Keratinocyte (primary cell): ENCODE data around the gene XPNPEP2. TPM values are rescaled to one million over a fixed set of nuclear protein-coding genes. Genes with fewer than 3 reads are reported as not detected.
A peak's percentile ranks its signal among the peaks of the same experiment; 100 is the strongest.

ENCODE experiments used
- DNase-seq: peaks from one replicate; pipeline ENCODE4 v3.0.0-alpha.2; 2011; ENCODE audit warnings: low read depth, missing footprints, low spot score
- FAIRE-seq: peaks from 2 replicates; lab custom pipeline; 2011; peaks lifted over from hg19 to GRCh38; lab: Jason Lieb, UNC
- H2AFZ ChIP-seq: 2 replicates; pipeline ENCODE4 v1.6.0; 2012; ENCODE audit warnings: low read length, control low read depth, inconsistent platforms; ENCODE audit not compliant: control insufficient read depth
- H3K27ac ChIP-seq: 2 replicates; pipeline ENCODE4 v1.5.1; 2011; ENCODE audit warnings: low read length; ENCODE audit not compliant: control insufficient read depth, insufficient read depth
- H3K27me3 ChIP-seq: 3 replicates; pipeline ENCODE4 v1.6.0; 2011; ENCODE audit warnings: low read length; ENCODE audit not compliant: control insufficient read depth, insufficient read depth; ENCODE audit errors: extremely low read depth
- H3K36me3 ChIP-seq, 2 experiments: 2 replicates in 1 of 2; 3 replicates in 1 of 2; pipeline ENCODE4 v1.5.1; 2011; ENCODE audit warnings: low read length in 2 of 2, mild to moderate bottlenecking in 1 of 2; ENCODE audit not compliant: control insufficient read depth in 2 of 2, insufficient read depth in 2 of 2; ENCODE audit errors: extremely low read depth in 1 of 2
- H3K4me1 ChIP-seq: 3 replicates; pipeline ENCODE4 v1.5.1; 2011; ENCODE audit warnings: low read length; ENCODE audit not compliant: control insufficient read depth, insufficient read depth; ENCODE audit errors: extremely low read depth
- H3K4me2 ChIP-seq: 3 replicates; pipeline ENCODE4 v1.6.0; 2011; ENCODE audit warnings: low read depth, low read length; ENCODE audit not compliant: control insufficient read depth, insufficient read depth; ENCODE audit errors: extremely low read depth
- H3K4me3 ChIP-seq, 3 experiments: fragments of 200-600 bp in 1 of 3; sonication (generic) in 1 of 3; 2 replicates in 2 of 3; 3 replicates in 1 of 3; pipeline ENCODE4 v1.5.1; 2011 to 2016; ENCODE audit warnings: low read length in 3 of 3, mild to moderate bottlenecking in 3 of 3, control low read depth in 2 of 3, inconsistent platforms in 1 of 3, low read depth in 1 of 3, mixed read lengths in 1 of 3, mixed run types in 1 of 3, moderate library complexity in 1 of 3; ENCODE audit not compliant: control insufficient read depth in 2 of 3, insufficient read depth in 2 of 3; ENCODE audit errors: extremely low read depth in 1 of 3
- H3K79me2 ChIP-seq: 2 replicates; pipeline ENCODE4 v1.6.0; 2012; ENCODE audit warnings: low read length; ENCODE audit not compliant: control insufficient read depth, insufficient read depth
- H3K9ac ChIP-seq: 3 replicates; pipeline ENCODE4 v1.6.0; 2011; ENCODE audit warnings: low read length; ENCODE audit not compliant: control insufficient read depth, insufficient read depth; ENCODE audit errors: extremely low read depth
- H3K9me1 ChIP-seq: 3 replicates; pipeline ENCODE4 v1.6.0; 2011; ENCODE audit warnings: low read length; ENCODE audit not compliant: control insufficient read depth, insufficient read depth; ENCODE audit errors: extremely low read depth
- H3K9me3 ChIP-seq: 2 replicates; pipeline ENCODE4 v1.5.1; 2012; ENCODE audit warnings: low read depth, low read length; ENCODE audit not compliant: control insufficient read depth
- H4K20me1 ChIP-seq: 3 replicates; pipeline ENCODE4 v1.6.0; 2011; ENCODE audit warnings: low read length; ENCODE audit not compliant: control insufficient read depth, insufficient read depth; ENCODE audit errors: extremely low read depth
- CTCF ChIP-seq, 3 experiments: IDR thresholded peaks in 1 of 3; conservative IDR thresholded peaks in 1 of 3; optimal IDR thresholded peaks in 1 of 3; 2 replicates in 2 of 3; 3 replicates in 1 of 3; pipeline versions ENCODE3 to v1.5.1; 2011; ENCODE audit warnings: low read length in 3 of 3, mild to moderate bottlenecking in 3 of 3, moderate library complexity in 2 of 3, control low read depth in 1 of 3, inconsistent platforms in 1 of 3; ENCODE audit not compliant: insufficient read depth in 2 of 3; ENCODE audit errors: extremely low read depth in 1 of 3
- EZH2 ChIP-seq: IDR thresholded peaks from one replicate; pipeline ENCODE4 v1.6.1; 2012; ENCODE audit warnings: inconsistent platforms, mild to moderate bottlenecking, low read length, moderate library complexity
- dilution Hi-C: fragments of 300-500 bp; cut with MboI; formaldehyde crosslinking; loops from one replicate; pipeline ENCODE4 v1.7.0; 2020; ENCODE audit warnings: low sequenced_read_pairs; ENCODE audit not compliant: extremely low pct_ligation_motif_present
- polyA plus RNA-seq, 5 experiments: library from polyadenylated mRNA; depleted of rRNA in 3 of 5; stranded (reverse) in 3 of 5; stranded (forward) in 1 of 5; unstranded in 1 of 5; fragments of >200 nt; gene quantifications; 1 replicate in 1 of 5; 2 replicates in 3 of 5; 3 replicates in 1 of 5; pipeline versions ENCODE4 v1.2.1 to v1.2.3, GENCODE V29; 2011 to 2012; ENCODE audit warnings: missing spikeins in 2 of 5, low read depth in 1 of 5, low replicate concordance in 1 of 5

XPNPEP2 gene
- polyA plus RNA-seq, 1 donor (not counting 4 experiments of a cell fraction or from before 2014, with no cell fraction given), result not detected

DNA sequence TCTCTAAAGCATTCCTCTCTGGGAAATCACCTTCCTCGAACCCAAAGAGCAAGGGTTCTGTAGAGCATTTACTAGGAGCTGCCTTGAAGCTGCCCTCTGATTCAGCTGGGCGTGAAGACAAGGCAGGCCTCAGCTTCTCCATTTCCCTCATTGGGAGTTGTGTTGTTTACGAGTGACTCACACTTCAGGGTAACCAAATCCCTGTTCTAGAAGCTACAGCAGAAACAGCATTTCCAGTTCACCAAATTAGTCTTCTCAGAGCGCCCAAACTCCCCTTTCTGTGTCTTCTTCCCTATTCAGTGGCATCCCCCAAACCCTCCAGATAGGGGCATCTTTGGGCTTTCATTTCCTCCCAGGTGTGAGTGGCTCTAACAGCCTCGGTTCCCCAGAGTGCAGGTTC, 863 bp upstream of the XPNPEP2 start:
- H3K4me1 ChIP-seq, result peaks cover 4% of the 10 kb centered on the region
- no peaks in the 10 kb centered on the region for H3K9me1 ChIP-seq
- no peak overlapping the region for H3K9ac ChIP-seq
- no peaks in the 10 kb centered on the region for H3K79me2 ChIP-seq
- no peaks in the 10 kb centered on the region for H3K36me3 ChIP-seq
- H3K4me2 ChIP-seq, result no peak overlapping the region
- H4K20me1 ChIP-seq, result no peaks in the 10 kb centered on the region
- TF ChIP-seq CTCF (optimal IDR thresholded peaks at IDR 0.05 in 1 of 3, IDR thresholded peaks at IDR 0.05 in 1 of 3, conservative IDR thresholded peaks at IDR 0.05 in 1 of 3; ENCODE audit: extremely low read depth in 1 of 3, insufficient read depth in 2 of 3, low read length in 3 of 3), result no peak
- no peak for TF ChIP-seq EZH2
- FAIRE-seq, result peak; percentile 23
- H3K4me3 ChIP-seq, result no peak overlapping the region
- H3K27ac ChIP-seq, result no peak overlapping the region
- H3K27me3 ChIP-seq, result no peaks in the 10 kb centered on the region
- no peak overlapping the region for H2AFZ ChIP-seq
- dilution Hi-C loops, result no loop called here
- no peaks in the 10 kb centered on the region for H3K9me3 ChIP-seq
- no peak for DNase-seq

- FAIRE-seq (no peak), DNase-seq (no peak)
- Histone ChIP-seq H3K27me3 (no peaks in the 10 kb centered on the region), H4K20me1 (no peaks in the 10 kb centered on the region), H3K27ac (no peak overlapping the region), H3K4me2 (no peak overlapping the region), H3K4me1 (peaks cover 4% of the 10 kb centered on the region), H3K4me3 (no peak overlapping the region), H3K9ac (no peak overlapping the region), H3K9me1 (no peaks in the 10 kb centered on the region), H3K9me3 (no peaks in the 10 kb centered on the region), H2AFZ (no peak overlapping the region), H3K36me3 (no peaks in the 10 kb centered on the region), H3K79me2 (no peaks in the 10 kb centered on the region)
- dilution Hi-C loops, result no loop called here
- TF ChIP-seq CTCF (optimal IDR thresholded peaks at IDR 0.05 in 1 of 3, IDR thresholded peaks at IDR 0.05 in 1 of 3, conservative IDR thresholded peaks at IDR 0.05 in 1 of 3; ENCODE audit: extremely low read depth in 1 of 3, insufficient read depth in 2 of 3, low read length in 3 of 3) (no peak), EZH2 (no peak)
These were observed 799 bp downstream of the XPNPEP2 start for GRCh38 chrX:129739578-129739977.
